GM21737 (cell line): ENCODE data around the gene STT3B.

Source experiments
- ATAC-seq: cut with Tn5 transposase; IDR thresholded peaks from one replicate; pipeline ENCODE4 v1.9.1; 2021; ENCODE audit warnings: mild to moderate bottlenecking, moderate library complexity; ENCODE audit not compliant: unreplicated experiment

The STT3B gene

GRCh38 chr3:31636694-31637442, 104.1 kb downstream of the STT3B start:
- no peak for ATAC-seq

- no peak for ATAC-seq
Observed at GRCh38 chr3:31639828-31640227, 107.1 kb downstream of the STT3B start.

- ATAC-seq: no peak
Observed at GRCh38 chr3:31645256-31645655, 112.5 kb downstream of the STT3B start.

- no peak for ATAC-seq
Observed at GRCh38 chr3:31648286-31648968, 115.7 kb downstream of the STT3B start.

- no peak for ATAC-seq
Observed at GRCh38 chr3:31652296-31652695, 119.6 kb downstream of the STT3B start.

GRCh38 chr3:31653464-31653863, 120.7 kb downstream of the STT3B start:
- ATAC-seq: no peak

GRCh38 chr3:31654998-31655397, 122.3 kb downstream of the STT3B start:
- no peak for ATAC-seq

- no peak for ATAC-seq
Observed at GRCh38 chr3:31659246-31659645, 126.5 kb downstream of the STT3B start.

GRCh38 chr3:31661286-31661685, 128.6 kb downstream of the STT3B start:
- no peak for ATAC-seq

- ATAC-seq: no peak
Observed at GRCh38 chr3:31661993-31662670, 129.4 kb downstream of the STT3B start.

- ATAC-seq: no peak
Observed at GRCh38 chr3:31664031-31664430, 131.3 kb downstream of the STT3B start.

GRCh38 chr3:31667582-31667981, 134.9 kb downstream of the STT3B start:
- no peak for ATAC-seq

- ATAC-seq: no peak
Observed at GRCh38 chr3:31668242-31668641, 135.5 kb downstream of the STT3B start.

GRCh38 chr3:31670136-31670535, 137.4 kb downstream of the STT3B start:
- no peak for ATAC-seq

- ATAC-seq: no peak
Observed at GRCh38 chr3:31670722-31671121, 138.0 kb downstream of the STT3B start.

- ATAC-seq: no peak
Observed at GRCh38 chr3:31671451-31671850, 138.7 kb downstream of the STT3B start.

- ATAC-seq: no peak
Observed at GRCh38 chr3:31671976-31672375, 139.3 kb downstream of the STT3B start.

- ATAC-seq: no peak
Observed at GRCh38 chr3:31673950-31674349, 141.2 kb downstream of the STT3B start.

- no peak for ATAC-seq
Observed at GRCh38 chr3:31676556-31676955, 143.8 kb downstream of the STT3B start.

- no peak for ATAC-seq
Observed at GRCh38 chr3:31680072-31680870, 147.5 kb downstream of the STT3B start.
